Measurements from ENCODE around the gene NTMT1. TPM values are rescaled to one million over a fixed set of nuclear protein-coding genes. Genes with fewer than 3 reads are reported as not detected.

Gene NTMT1
- total and polyA plus RNA-seq, 9 of the 15 experiments (the other 6 are each of a cell fraction or from before 2014, with no cell fraction given): 42.1 to 116 (median 74.7) TPM

- no peak for FAIRE-seq
- Histone ChIP-seq H3K79me2 (ENCODE audit: control insufficient read depth, insufficient read depth, low read length) (peaks cover 16% of the 10 kb centered on the region), H3K36me3 (ENCODE audit: control insufficient read depth, insufficient read depth, low read length) (peaks cover 48% of the 10 kb centered on the region; the same call in 2 of the 3 replicates), H3K9ac (ENCODE audit: insufficient read depth in 1 of 2, low read depth in 2 of 2, low read length in 2 of 2) (peak overlapping the region in 1 of 2 experiments; percentile 49; a peak in 2 of 4 replicates), H2AFZ (ENCODE audit: low read depth, low read length) (no peak overlapping the region), H3K4me2 (ENCODE audit: insufficient read depth, low read length) (no peak overlapping the region), H4K20me1 (replicated peaks; ENCODE audit: control insufficient read depth, insufficient read depth, low read length) (peaks cover 19% of the 10 kb centered on the region), H3K4me1 (replicated peaks in 1 of 2; ENCODE audit: control insufficient read depth in 2 of 2, insufficient read depth in 2 of 2, low read length in 2 of 2) (peaks cover 0 to 42% of the 10 kb centered on the region in 2 experiments; a peak in 3 of 5 replicates), H3K27me3 (ENCODE audit: control insufficient read depth in 2 of 2, insufficient read depth in 2 of 2, low read length in 2 of 2) (no peaks in the 10 kb centered on the region), H3K27ac (ENCODE audit: extremely low read depth, low read depth, low read length) (no peak overlapping the region), H3K9me3 (replicated peaks; ENCODE audit: control insufficient read depth, insufficient read depth, low read depth, low read length) (no peaks in the 10 kb centered on the region), H3K4me3 (no peak overlapping the region), H3K9me1 (ENCODE audit: control insufficient read depth, insufficient read depth, low read length) (no peaks in the 10 kb centered on the region)
- ATAC-seq: no peak
- POLR2A ChIA-PET: interaction anchor here (0.7 to 1.9 kb wide), 7 partner anchors 9 to 724 kb away, joined by 3 to 15 read pairs (median 4); no protein-coding TSS in a partner anchor
- in situ Hi-C loops (cut with MboI): loop anchor here (5.0 kb wide), 1 partner anchor 143 kb away; no protein-coding TSS in a partner anchor
- DNase-seq (ENCODE audit: extremely low read depth in 1 of 4, low spot score in 3 of 4): no peak
- CTCF ChIA-PET (ENCODE audit: low intra/inter-chr PET ratio): no interaction called here
- BruUV-seq (replicated peaks): no TSS peak
- 84% methylated on average over 12 of the region's 12 CpGs for WGBS (ENCODE audit: insufficient coverage, low coverage, missing lambda C conversion rate)
- intact Hi-C loops (cut with micrococcal nuclease): loop anchor here (5.0 to 10.0 kb wide), 3 partner anchors 58 to 245 kb away; no protein-coding TSS in a partner anchor
- TF ChIP-seq, protein P1, sequence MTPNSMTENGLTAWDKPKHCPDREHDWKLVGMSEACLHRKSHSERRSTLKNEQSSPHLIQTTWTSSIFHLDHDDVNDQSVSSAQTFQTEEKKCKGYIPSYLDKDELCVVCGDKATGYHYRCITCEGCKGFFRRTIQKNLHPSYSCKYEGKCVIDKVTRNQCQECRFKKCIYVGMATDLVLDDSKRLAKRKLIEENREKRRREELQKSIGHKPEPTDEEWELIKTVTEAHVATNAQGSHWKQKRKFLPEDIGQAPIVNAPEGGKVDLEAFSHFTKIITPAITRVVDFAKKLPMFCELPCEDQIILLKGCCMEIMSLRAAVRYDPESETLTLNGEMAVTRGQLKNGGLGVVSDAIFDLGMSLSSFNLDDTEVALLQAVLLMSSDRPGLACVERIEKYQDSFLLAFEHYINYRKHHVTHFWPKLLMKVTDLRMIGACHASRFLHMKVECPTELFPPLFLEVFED (CRISPR knock-in tag; conservative IDR thresholded peaks at IDR 0.05): no peak
- TF ChIP-seq, protein P2, sequence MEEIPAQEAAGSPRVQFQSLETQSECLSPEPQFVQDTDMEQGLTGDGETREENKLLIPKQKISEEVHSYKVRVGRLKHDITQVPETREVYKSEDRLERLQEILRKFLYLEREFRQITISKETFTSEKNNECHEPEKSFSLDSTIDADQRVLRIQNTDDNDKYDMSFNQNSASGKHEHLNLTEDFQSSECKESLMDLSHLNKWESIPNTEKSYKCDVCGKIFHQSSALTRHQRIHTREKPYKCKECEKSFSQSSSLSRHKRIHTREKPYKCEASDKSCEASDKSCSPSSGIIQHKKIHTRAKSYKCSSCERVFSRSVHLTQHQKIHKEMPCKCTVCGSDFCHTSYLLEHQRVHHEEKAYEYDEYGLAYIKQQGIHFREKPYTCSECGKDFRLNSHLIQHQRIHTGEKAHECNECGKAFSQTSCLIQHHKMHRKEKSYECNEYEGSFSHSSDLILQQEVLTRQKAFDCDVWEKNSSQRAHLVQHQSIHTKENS (CRISPR knock-in tag; IDR thresholded peaks at IDR 0.05): no peak
- TF ChIP-seq SIN3B (IDR thresholded peaks at IDR 0.05; ENCODE audit: low read depth): no peak
- TF ChIP-seq GATAD2A (IDR thresholded peaks at IDR 0.05): no peak
- TF ChIP-seq, protein P3, sequence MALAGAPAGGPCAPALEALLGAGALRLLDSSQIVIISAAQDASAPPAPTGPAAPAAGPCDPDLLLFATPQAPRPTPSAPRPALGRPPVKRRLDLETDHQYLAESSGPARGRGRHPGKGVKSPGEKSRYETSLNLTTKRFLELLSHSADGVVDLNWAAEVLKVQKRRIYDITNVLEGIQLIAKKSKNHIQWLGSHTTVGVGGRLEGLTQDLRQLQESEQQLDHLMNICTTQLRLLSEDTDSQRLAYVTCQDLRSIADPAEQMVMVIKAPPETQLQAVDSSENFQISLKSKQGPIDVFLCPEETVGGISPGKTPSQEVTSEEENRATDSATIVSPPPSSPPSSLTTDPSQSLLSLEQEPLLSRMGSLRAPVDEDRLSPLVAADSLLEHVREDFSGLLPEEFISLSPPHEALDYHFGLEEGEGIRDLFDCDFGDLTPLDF (CRISPR knock-in tag; IDR thresholded peaks at IDR 0.05): no peak
- TF ChIP-seq FOXP4 (CRISPR knock-in tag; IDR thresholded peaks at IDR 0.05; ENCODE audit: borderline replicate concordance): no peak
- TF ChIP-seq CXXC5 (CRISPR knock-in tag; IDR thresholded peaks at IDR 0.05): no peak
- no peak for TF ChIP-seq ZNF140 (CRISPR knock-in tag; IDR thresholded peaks at IDR 0.05)
- no peak for TF ChIP-seq ZNF224 (CRISPR knock-in tag; IDR thresholded peaks at IDR 0.05)
- TF ChIP-seq HDAC2 (IDR thresholded peaks at IDR 0.05): no peak
- no peak for TF ChIP-seq MLX (CRISPR knock-in tag; conservative IDR thresholded peaks at IDR 0.05)
- no peak for TF ChIP-seq ARID1B (IDR thresholded peaks at IDR 0.05)
- no peak for TF ChIP-seq CBX2 (IDR thresholded peaks at IDR 0.05; ENCODE audit: insufficient read depth, low read length, poor library complexity, severe bottlenecking)
- no peak for TF ChIP-seq DEAF1 (CRISPR knock-in tag; IDR thresholded peaks at IDR 0.05)
These were observed 13.8 kb downstream of the NTMT1 start for GRCh38 chr9:129639756-129640085.

All from K562 (cell line).